IPS-11a (cell line): ENCODE results near the gene TSPAN14.

Experiments
- H3K4me3 ChIP-seq: one replicate; pipeline ENCODE4 v1.5.1; 2013; ENCODE audit warnings: low read depth, low read length, control low read depth

The TSPAN14 gene

GRCh38 chr10:80454513-80455460 lies 677 bp downstream of the TSPAN14 start:
- H3K4me3 ChIP-seq = peak overlapping the region; percentile 59

DNA sequence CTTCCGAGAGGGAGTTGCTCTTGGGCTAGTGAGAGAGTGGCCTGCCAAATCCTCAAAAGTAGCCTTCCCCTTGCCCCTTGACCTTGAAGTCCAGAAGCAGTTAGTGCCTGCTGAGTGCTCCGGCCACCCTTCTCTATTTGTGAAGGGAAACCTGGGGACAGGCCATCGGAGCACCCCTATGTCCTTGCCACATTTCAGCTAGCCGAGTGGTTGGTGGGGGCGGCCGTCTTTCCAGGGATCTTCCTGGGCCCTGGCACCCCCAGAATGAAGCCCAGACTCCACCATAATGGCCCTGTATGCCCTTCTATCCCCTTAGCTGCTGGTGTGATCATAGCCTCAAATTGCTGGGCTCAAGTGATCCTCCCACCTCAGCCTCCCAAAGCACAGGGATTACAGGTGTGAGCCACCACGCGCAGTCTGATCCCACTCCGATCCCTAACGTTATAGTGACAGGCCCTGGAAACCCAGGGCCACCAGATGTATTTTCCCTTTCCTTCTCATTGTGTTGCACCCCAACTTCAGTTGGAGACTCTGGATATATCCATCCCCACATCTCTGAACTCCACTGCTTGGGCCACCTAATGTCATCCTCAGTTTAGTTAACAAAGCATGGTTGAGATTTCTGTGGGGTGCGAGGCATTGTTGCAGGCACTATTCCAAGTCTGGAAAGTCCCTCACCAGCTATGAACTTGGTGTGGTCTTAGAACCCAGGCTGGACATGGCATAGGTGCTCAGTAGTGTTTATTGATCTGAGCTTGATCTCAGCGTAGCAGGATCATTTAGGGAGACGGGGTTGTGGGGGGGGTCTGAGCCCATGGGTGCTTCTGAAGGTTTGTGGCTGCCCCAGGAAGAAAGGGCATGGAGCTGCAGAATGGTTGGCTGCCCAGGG lies 1.6 kb downstream of the TSPAN14 start:
- peak overlapping the region; percentile 59 for H3K4me3 ChIP-seq

DNA sequence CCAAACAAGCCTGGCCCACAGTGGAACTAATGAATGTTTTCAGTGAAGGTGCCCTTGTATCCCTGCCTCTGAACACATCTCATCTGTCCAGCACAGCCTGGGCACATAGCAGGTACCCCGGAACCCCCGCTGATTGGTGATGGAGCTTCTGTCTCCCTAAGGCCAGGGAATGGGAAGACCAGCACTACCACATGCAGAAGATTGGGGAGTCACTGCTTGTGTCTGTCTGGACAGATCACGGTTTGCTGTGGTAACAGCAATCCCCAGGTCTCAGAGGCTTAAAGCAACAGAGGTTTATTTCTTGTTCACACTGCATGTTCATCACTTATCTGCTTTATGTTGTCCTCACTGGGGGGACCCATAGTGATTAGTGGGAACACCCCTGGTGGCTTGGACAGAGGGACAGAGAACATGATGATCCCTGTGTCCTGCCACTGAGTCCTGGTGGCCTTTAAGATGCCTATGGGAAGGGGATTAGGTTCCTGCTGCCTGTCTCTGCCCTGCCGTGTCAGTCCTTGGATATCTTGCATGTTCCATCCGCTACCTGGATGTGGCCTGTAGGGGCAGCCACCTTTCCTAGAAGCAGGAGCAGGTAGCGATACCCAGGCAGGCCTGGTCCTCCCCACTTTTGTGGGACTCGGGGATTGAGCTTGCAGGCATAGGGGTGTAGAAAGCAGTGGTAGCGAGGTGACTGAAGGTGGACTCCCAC lies 3.6 kb downstream of the TSPAN14 start:
- no peak overlapping the region for H3K4me3 ChIP-seq

- H3K4me3 ChIP-seq = no peak overlapping the region
Measured at GRCh38 chr10:80458263-80458625, 4.1 kb downstream of the TSPAN14 start.

DNA sequence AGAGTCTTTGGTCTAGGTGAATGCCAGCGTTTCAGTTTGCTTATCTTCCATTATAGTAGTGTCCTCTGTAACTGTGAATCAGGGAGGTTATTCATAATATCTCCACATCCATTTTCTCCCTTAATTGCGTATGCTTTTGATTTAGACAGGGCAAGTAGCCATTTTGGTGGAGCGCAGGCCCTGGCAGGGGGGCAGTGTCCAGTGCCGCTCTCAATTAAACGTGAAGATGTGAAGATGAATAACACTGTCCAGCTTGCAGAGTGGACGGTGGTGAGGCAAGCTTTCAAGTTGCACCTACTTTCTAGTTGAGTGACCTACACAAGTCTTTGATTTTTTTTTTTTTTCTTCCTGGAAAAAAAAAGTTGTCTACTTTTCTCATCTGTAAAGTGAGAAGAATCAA lies 4.5 kb downstream of the TSPAN14 start:
- H3K4me3 ChIP-seq = no peak overlapping the region

- H3K4me3 ChIP-seq = no peak overlapping the region
Measured at GRCh38 chr10:80459047-80459865, 5.1 kb downstream of the TSPAN14 start.

- no peak overlapping the region for H3K4me3 ChIP-seq
Measured at GRCh38 chr10:80460399-80461207, 6.5 kb downstream of the TSPAN14 start.

GRCh38 chr10:80461208-80462183 lies 7.4 kb downstream of the TSPAN14 start:
- H3K4me3 ChIP-seq = no peak overlapping the region

GRCh38 chr10:80462299-80462980 lies 8.3 kb downstream of the TSPAN14 start:
- no peak overlapping the region for H3K4me3 ChIP-seq

DNA sequence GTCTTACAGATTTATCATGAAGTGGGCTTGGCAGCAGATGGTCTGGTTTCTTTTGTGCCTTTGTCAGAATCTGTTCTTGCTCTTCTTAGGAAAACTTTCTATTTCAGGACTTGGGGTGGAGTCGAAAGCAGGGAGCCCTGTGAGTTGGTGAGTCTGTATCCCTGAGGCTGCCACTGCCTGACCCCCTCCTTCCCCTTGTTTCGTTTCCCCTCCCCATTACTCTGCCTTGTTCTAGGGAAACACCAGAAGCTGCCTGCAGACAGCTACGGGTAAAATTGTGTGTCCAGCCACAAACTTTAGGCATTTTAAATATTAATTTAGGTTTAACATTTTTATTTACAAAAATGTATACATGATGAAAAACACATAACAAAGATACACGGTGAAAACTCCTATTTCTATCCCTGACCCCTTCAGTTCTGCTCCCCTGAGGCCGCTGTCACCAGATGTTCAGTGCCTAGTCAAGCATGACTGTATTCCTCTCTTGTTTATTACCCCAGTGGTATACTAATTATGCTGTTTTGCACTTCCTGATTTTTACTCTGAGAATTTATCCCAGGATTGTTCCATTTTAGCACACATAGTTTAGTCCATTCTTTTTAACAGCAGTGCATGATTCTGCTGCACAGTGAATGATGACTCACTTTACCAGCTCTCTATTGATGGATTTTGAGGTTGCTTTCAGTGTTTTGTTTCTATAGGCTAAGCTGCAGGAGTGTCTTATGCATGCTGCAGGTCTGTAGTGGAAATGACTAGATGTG lies 9.1 kb downstream of the TSPAN14 start:
- no peak overlapping the region for H3K4me3 ChIP-seq

- H3K4me3 ChIP-seq = no peak overlapping the region
Measured at GRCh38 chr10:80463868-80464267, 9.8 kb downstream of the TSPAN14 start.

DNA sequence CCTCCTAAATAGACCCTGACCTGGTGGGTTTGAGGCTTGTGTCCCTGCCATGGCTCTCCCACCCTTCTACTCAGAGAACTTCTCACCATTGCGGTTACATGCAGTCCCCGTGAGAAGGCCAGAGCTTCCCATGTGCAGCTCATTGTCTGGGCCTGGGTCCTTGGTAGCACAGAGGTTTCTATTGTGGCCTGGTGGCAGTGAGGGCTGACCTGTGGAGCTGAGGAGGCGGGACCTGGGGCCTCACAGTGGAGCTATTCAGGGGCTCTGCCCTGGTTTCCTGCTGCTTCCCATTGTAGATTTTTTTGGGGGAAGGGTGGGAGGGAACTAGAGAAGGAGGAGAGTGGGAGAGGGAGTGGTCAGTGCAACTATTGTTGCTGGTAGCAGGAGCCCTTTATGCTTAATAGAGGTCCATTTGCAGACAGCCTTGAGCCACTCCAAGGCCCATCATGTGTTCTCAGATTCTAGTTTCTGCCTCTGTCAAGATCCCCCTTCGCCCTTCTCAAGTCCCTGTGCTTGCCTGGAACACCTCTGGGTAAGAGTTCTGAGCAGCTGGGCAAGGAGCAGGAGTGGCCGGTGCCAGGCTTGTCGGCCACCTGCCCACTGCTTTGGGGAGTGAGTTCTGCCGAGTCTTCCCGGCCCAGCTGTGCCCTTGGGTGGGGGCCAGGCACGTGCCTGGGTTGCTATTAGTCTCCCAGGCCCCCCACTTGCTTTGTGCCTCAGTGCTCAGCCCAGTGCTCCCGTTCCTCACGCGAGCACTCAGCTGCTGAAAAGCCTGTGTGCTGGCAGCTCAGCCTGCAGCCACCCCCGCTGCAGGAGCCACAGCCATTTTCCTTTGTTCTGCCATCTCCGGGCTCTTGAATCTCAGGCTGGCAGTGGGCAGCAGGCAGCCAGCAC lies 10.7 kb downstream of the TSPAN14 start:
- no peak overlapping the region for H3K4me3 ChIP-seq

GRCh38 chr10:80465451-80465835 lies 11.3 kb downstream of the TSPAN14 start:
- H3K4me3 ChIP-seq = no peak overlapping the region

DNA sequence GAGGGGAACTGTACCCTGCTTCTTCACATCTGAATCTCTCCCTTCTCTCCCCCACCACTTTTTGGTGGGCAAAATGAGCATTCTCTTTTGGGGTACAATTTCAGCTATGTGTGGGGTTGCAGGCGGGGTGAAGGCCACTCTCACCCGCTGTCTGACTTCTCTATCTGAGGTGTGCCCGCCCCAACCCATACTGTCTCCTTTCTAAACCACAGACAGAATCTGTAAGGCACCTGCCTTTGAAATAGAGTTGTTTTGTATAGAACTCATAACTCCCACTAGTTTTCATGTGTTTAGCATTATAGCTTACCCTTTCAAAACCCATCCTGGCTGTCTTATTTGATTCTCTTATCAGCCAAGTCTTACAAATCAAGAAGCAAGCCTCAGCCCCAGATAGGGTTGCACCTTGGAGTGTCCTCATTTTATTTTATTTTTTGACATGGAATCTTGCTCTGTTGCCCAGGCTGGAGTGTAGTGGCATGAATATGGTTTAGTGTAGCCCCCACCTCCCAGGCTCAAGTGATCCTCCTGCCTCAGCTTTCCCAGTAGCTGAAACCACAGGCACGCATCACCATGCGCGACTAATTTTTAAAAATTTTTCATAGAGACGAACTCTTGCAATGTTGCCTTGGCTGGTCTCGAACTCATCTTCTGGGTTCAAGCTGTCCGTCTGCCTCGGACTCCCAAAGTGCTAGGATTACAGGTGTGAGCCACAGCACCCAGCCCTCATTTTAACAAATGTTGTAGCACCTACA lies 11.9 kb downstream of the TSPAN14 start:
- H3K4me3 ChIP-seq = no peak overlapping the region

DNA sequence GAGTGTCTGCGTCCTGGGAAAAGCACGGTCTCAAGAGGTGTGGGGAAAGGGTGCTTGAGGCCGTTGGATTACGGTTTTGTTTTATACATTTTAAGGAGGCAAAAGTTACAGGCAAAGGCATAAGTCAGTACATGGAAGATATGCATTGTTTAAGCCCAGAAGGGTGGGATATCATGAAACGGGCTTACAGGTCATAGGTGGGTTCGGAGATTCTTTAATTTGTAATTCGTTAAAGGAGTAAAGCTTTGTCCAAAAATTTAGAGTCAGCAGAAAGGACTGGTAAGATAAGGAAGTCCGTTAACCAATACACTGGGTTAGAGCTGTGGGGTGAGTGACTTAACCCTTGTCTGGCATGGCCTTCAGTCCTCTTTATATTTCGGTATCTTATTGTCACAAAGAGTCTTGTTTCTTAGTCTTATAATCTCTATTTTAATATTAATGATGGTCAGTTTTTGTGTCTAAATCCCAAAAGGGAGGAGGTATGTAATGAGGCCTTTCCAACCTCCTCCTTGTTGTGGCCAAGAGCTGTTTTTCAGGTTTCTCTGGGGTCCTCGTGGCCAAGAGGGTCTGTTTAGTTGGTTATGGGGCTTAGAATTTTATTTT lies 12.7 kb downstream of the TSPAN14 start:
- H3K4me3 ChIP-seq = no peak overlapping the region
